HL-60 (cell line): ENCODE results near the gene MAP3K1.

ENCODE experiments used
- DNase-seq, 2 experiments: peaks; one replicate each; pipeline ENCODE4 v3.0.0-alpha.2; 2010 to 2020; ENCODE audit warnings: low read depth in 1 of 2, low spot score in 1 of 2
- H3K27ac ChIP-seq: fragments of 250-450 bp; sonication (Bioruptor Pico); replicated peaks from 2 replicates; pipeline ENCODE4 v1.5.1; 2020; ENCODE audit warnings: mild to moderate bottlenecking, moderate library complexity
- H3K27me3 ChIP-seq: fragments of 250-450 bp; sonication (Bioruptor Pico); 2 replicates; pipeline ENCODE4 v1.5.1; 2021; ENCODE audit warnings: mild to moderate bottlenecking, moderate library complexity; ENCODE audit not compliant: insufficient read depth, poor library complexity, severe bottlenecking
- H3K4me3 ChIP-seq: replicated peaks from 2 replicates; pipeline ENCODE4 v1.5.1; 2011; ENCODE audit warnings: mild to moderate bottlenecking, control low read depth, low read length; ENCODE audit not compliant: insufficient read depth
- CTCF ChIP-seq: IDR thresholded peaks from one replicate; pipeline ENCODE4 v1.5.1; 2011; ENCODE audit warnings: low read length, control low read depth, inconsistent platforms; ENCODE audit not compliant: insufficient read depth
- GABPA ChIP-seq: IDR thresholded peaks from 2 replicates; pipeline ENCODE4 v1.6.1; 2012; ENCODE audit warnings: low read depth
- POLR2AphosphoS5 ChIP-seq: IDR thresholded peaks from 2 replicates; pipeline ENCODE4 v1.6.1; 2012; ENCODE audit warnings: low read depth
- REST ChIP-seq: IDR thresholded peaks from 2 replicates; pipeline ENCODE4 v1.6.1; 2012; ENCODE audit warnings: low read depth; ENCODE audit not compliant: insufficient replicate concordance
- SPI1 ChIP-seq: IDR thresholded peaks from 2 replicates; pipeline ENCODE4 v1.6.1; 2012; ENCODE audit warnings: low read depth, mild to moderate bottlenecking, borderline replicate concordance

MAP3K1 gene

GRCh38 chr5:56881571-56881970 is 66.2 kb downstream of the MAP3K1 start:
- Histone ChIP-seq H3K27ac (no peak overlapping the region), H3K4me3 (no peak overlapping the region), H3K27me3 (no peaks in the 10 kb centered on the region)
- no peak for TF ChIP-seq REST
- DNase-seq: no peak

- no peaks in the 10 kb centered on the region for H3K27me3 ChIP-seq
- TF ChIP-seq CTCF: no peak
- no peak for TF ChIP-seq GABPA
- TF ChIP-seq POLR2AphosphoS5: no peak
- TF ChIP-seq SPI1: no peak
- no peak for TF ChIP-seq REST
- H3K4me3 ChIP-seq: no peak overlapping the region
- no peak overlapping the region for H3K27ac ChIP-seq
- DNase-seq: no peak
Measured at GRCh38 chr5:56893251-56893951, 78.1 kb downstream of the MAP3K1 start.

GRCh38 chr5:56896763-56897162 is 81.4 kb downstream of the MAP3K1 start:
- H3K4me3 ChIP-seq: no peak overlapping the region
- TF ChIP-seq GABPA: no peak
- no peaks in the 10 kb centered on the region for H3K27me3 ChIP-seq
- no peak overlapping the region for H3K27ac ChIP-seq
- no peak for DNase-seq

- no peak for DNase-seq
- no peak overlapping the region for H3K4me3 ChIP-seq
- TF ChIP-seq POLR2AphosphoS5 (no peak), GABPA (no peak), CTCF (no peak)
Measured at GRCh38 chr5:56898213-56898612, 82.9 kb downstream of the MAP3K1 start.

GRCh38 chr5:56900395-56900794 is 85.0 kb downstream of the MAP3K1 start:
- DNase-seq: no peak
- Histone ChIP-seq H3K27ac (no peak overlapping the region), H3K27me3 (no peaks in the 10 kb centered on the region), H3K4me3 (no peak overlapping the region)
- TF ChIP-seq SPI1 (no peak), CTCF (no peak), POLR2AphosphoS5 (no peak), REST (no peak), GABPA (no peak)

More at GRCh38 chr5:56898213-56898612, 82.9 kb downstream of the MAP3K1 start:
- Histone ChIP-seq H3K27me3 (no peaks in the 10 kb centered on the region), H3K27ac (no peak overlapping the region)
